Head of caudate nucleus (tissue), 42 donors: ENCODE results near the gene ARVCF.

Experiments used
- DNase-seq, 42 donors: peaks; one replicate each; pipeline versions ENCODE4 v3.0.0 to v3.0.0-alpha.2; 2020 to 2021; ENCODE audit warnings: mixed read lengths in 7 of 42
- intact Hi-C: fragments of 100-400 bp; cut with DNase I; formaldehyde crosslinking; loops from one replicate; pipeline ENCODE4 v1.15.0; 2022

ARVCF gene

GRCh38 chr22:19993926-19994325 is 22.7 kb downstream of the ARVCF start:
- intact Hi-C loops: no loop called here
- DNase-seq: no peak

DNA sequence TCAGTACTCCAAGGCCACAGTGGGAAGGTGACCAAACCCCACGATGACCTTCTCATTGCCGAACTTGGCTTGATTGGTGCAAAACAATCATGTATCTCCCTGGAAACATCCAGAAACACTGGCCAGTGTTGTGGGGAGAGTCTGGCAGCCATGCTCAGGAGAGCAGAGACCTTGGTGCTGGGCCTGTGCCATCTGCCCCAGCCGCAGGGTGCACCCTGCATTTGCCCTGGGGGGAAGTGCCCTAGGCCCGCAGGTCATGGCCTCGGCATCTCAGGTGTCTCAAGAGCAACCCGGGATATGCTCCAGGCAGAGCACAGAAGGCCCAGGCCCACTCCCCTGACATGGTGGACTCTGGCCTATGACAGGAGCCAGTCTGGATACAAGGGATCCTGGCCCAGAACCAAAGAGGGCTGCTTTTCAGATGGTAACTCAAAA is 23.7 kb downstream of the ARVCF start:
- no peak for DNase-seq
- intact Hi-C loops: no loop called here

- intact Hi-C loops: no loop called here
- DNase-seq: no peak
Observed at GRCh38 chr22:19992481-19992911, 24.1 kb downstream of the ARVCF start.

DNA sequence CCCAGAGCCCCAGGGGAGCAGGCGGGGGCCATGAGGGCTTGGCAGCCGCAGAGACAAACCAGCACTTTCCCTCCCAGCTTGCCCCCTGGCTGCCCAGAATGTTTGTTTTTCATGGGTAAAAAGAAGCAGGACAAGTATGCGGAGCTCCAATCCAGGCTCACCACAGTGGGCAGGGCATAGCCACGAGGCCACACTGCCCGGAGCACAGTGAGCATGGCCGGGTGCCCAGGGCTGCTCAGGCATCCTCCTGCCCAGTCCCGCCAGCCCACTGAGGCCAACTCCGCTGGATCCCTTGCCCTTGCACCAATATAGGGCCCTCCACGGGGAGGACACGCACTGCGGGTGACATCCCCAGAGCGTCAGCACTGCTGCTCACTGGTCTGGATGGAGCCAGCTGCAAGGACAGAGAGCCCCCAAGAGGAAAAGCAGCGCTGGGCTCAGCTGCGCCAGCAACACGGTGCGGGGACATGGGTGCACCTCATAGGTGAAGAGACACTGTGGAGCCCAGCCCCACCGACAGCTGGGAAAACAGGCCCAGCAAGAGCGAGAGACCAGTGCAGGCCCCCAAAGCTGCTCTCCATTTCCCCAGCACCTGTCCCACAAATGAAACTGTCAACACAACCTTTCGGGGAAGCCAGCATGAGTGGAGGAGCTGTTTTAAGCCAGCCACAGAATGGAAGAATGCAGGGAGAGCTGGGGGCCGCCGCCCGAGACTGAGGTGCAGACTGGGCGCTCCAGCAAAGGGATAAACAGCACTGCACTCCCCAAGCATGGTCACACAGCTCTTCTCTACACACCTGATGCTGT is 24.8 kb downstream of the ARVCF start:
- intact Hi-C loops: no loop called here
- DNase-seq: peak in 14 of 42 donors; percentile 42 to 70 (median 52)

GRCh38 chr22:19991395-19991644 is 25.3 kb downstream of the ARVCF start:
- no peak for DNase-seq
- intact Hi-C loops: no loop called here

- no peak for DNase-seq
Observed at GRCh38 chr22:19990609-19991394, 25.8 kb downstream of the ARVCF start.

DNA sequence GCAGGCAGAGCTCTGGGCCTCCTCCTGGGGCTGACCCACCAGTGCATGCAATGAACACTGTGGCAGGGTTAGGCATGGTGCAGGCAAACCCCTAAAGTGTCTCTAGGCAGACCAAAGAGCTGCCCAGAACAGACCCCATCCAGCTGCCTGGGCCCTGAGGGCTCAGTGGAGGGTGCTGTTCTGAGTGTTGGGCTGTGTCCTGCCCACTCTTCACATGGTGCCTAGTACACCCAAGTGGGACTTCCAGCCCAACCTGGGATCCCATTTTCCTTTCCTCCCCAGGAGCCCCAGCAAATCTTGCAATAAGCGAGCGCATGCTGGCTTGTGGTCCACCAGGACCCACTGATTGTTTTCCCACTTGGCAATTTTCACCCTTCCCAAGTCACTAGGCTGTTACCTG is 26.4 kb downstream of the ARVCF start:
- no peak for DNase-seq
- intact Hi-C loops: no loop called here

More at GRCh38 chr22:19990609-19991394, 25.8 kb downstream of the ARVCF start:
- intact Hi-C loops: no loop called here

GRCh38 chr22:19989725-19990067 is 26.9 kb downstream of the ARVCF start:
- intact Hi-C loops: no loop called here

DNA sequence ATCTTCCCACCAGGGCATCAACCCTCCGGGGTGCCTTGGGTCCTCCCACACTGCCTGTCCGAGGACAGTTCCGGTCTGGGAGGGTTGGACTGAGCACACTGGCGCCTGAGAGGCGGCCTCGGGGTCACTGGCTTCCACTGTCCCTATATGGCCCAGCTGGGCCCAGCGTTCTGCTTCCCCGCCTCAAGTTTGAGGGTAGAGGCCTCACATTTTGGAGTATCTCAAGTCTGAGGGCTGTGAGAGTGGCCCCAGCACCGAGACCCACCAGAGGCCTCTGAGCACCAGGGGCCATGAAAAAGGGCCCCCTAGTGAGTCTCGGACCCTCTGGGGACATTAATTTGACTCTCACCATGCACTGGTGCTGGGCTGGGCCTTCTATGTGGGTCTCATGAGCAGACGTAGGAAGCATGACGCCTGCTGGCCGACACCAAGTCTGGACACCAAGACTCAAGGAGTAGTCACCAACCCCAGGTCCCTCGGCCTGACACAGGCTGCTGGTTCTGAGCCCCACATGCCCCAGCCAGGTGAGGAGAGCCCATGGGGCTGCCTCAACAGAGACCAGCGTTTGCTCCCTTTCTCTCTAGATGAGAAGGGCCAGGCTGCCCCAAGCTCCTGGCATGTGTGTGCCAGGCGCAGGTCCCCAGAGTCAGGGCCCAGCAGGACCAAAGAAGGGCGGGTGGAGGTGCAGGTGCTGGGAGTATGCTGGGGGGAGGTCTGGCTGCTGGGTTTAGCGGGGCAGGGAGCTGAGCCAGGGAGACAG is 27.5 kb downstream of the ARVCF start:
- intact Hi-C loops: no loop called here

More at GRCh38 chr22:19989725-19990067, 26.9 kb downstream of the ARVCF start:
- no peak for DNase-seq

GRCh38 chr22:19988331-19988808 is 28.3 kb downstream of the ARVCF start:
- intact Hi-C loops: no loop called here
- no peak for DNase-seq

More for the DNA sequence above, 27.5 kb downstream of the ARVCF start:
- DNase-seq: no peak

DNA sequence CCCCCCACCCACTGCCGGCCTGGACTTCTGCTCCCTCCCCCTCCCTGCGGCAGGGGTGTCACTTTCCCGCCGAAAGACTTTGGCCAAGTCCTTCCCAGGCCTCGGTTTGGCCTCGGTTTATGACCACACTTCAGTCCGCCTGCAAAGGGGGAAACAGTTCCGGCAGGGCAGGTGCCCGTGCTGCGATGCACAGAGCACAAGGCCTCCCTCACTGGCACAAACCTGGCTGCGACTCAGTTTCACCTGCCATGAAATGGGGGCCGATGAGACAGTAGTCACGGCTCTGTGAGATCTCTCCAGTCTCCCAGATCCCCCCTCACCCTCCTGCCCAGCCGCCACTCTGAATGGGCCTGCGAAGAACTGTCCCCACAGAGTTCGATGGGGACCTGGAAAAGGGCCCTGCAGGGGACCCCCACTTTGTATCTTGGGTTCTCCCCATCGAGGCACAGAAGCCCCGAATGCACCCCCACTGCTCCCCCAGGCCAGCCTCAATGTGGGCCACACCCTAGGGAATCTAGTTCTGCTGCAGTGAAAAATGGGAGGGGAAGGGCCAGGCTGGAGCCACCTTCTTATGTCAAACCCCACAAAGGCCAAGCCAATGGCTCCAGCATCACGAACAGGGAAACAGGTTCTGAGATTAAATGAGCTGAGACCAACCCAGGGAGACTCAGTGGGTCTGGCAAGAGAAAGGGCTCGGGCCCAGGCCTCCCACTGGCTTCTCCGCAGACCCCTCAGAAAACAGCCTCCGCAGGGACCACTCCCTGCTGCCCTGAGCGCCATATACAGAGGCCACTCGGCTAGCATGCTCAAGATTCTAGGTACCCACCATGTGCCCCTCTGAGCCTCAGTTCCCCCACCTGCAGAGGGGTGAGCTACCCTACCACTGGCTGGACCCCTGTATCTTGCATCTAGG is 29.0 kb downstream of the ARVCF start:
- DNase-seq: no peak
- intact Hi-C loops: no loop called here

DNA sequence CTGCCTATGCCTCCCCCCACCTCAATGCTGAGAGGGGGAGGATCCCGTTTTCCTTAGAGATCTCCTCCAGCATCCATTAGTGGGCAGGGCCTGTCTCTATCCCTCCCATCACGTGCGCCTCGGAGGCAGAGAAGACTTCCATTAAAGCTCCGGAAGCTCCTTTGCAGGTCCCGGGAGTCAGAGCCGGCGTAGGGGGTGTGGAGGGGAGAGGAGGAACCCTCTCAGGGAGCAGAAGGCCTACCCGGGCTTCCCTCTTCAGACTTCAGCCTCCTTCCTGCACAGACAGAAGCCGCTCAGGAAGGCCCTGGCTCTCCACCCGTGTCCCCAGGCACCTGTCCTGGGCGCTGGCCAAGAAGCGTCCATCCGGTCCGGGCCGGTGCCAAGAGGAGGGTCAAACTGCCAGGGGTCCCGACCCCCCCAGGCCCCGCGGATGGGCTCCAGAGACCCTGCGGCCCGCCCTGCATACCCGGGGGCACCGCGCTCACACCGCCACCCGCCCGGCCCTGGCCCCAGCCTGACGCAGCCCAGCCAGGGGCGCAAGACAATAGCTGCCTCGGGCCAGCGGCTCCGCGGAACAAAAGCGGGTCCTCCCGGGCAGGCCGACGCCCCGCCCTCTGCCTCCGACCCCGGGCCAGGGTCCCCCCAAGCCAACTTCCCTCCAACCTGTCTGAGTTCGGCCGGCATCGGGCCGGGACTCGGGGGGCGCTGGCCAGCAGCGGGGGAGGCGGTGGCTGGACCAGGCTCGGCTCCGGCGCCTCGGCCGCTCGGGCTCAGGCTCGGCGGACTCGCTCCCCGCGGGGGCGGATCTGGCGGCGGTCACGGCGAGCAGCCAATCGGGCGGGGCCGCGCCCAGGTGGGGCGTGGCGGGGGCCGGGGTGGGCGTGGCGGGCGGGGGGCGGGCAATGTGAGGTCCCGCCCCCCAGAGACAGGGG is 29.9 kb downstream of the ARVCF start:
- DNase-seq: peak; percentile 43 to 91 (median 72)
- intact Hi-C loops: no loop called here

- no peak for DNase-seq
- intact Hi-C loops: no loop called here
Observed at GRCh38 chr22:19986011-19986409, 30.6 kb downstream of the ARVCF start.

- no peak for DNase-seq
- intact Hi-C loops: no loop called here
Observed at GRCh38 chr22:19984851-19985811, 31.5 kb downstream of the ARVCF start.

GRCh38 chr22:19984201-19984753 is 32.3 kb downstream of the ARVCF start:
- intact Hi-C loops: no loop called here
- DNase-seq: peak in 3 of 42 donors; percentile 23 to 73 (median 38)

- intact Hi-C loops: no loop called here
- peak in 4 of 42 donors; percentile 42 to 53 (median 50) for DNase-seq
Observed at GRCh38 chr22:19983741-19984140, 32.9 kb downstream of the ARVCF start.
